Chondrocyte (in vitro differentiated cells): Measurements from ENCODE around the gene YTHDF1. TPM values are rescaled to one million over a fixed set of nuclear protein-coding genes. Genes with fewer than 3 reads are reported as not detected.

Experiments
- DNase-seq: peaks from one replicate; pipeline ENCODE4 v3.0.0; 2021; ENCODE audit warnings: mixed read lengths, low spot score
- H3K27ac Mint-ChIP-seq: one replicate; pipeline ENCODE4 v1.8.0; 2021; ENCODE audit warnings: mild to moderate bottlenecking, moderate library complexity, mixed read lengths; ENCODE audit not compliant: unreplicated experiment
- H3K27me3 Mint-ChIP-seq: 2 replicates; pipeline ENCODE4 v1.8.0; 2021; ENCODE audit warnings: low read depth, mixed read lengths
- H3K36me3 Mint-ChIP-seq: 2 replicates; pipeline ENCODE4 v1.8.0; 2021; ENCODE audit warnings: low read depth, mixed read lengths
- H3K4me1 Mint-ChIP-seq: 2 replicates; pipeline ENCODE4 v1.8.0; 2021; ENCODE audit warnings: low read depth, mild to moderate bottlenecking, mixed read lengths
- H3K4me3 Mint-ChIP-seq: one replicate; pipeline ENCODE4 v1.8.0; 2021; ENCODE audit warnings: mild to moderate bottlenecking, moderate library complexity, mixed read lengths; ENCODE audit not compliant: unreplicated experiment
- H3K9me3 Mint-ChIP-seq: 2 replicates; pipeline ENCODE4 v1.8.0; 2021; ENCODE audit warnings: low read depth, mixed read lengths
- CTCF ChIP-seq: fragments of 200-600 bp; sonication (generic); IDR thresholded peaks from 2 replicates; pipeline ENCODE4 v1.5.0; 2021; ENCODE audit warnings: antibody characterized with exemption, mild to moderate bottlenecking, moderate library complexity
- total RNA-seq: library from RNA; stranded (reverse); gene quantifications from 3 replicates; pipeline ENCODE4 v1.2.1, GENCODE V29; 2021

Gene YTHDF1
- total RNA-seq, 1 donor from 2014 or later = 39.1 TPM

- H3K27me3 Mint-ChIP-seq = no peaks in the 10 kb centered on the region
- no peak overlapping the region for H3K4me3 Mint-ChIP-seq
- peaks cover 53% of the 10 kb centered on the region for H3K4me1 Mint-ChIP-seq
- no peaks in the 10 kb centered on the region for H3K36me3 Mint-ChIP-seq
- no peak for TF ChIP-seq CTCF
- no peak for DNase-seq
- H3K9me3 Mint-ChIP-seq = no peaks in the 10 kb centered on the region
- H3K27ac Mint-ChIP-seq = peak overlapping the region; percentile 98
Measured at GRCh38 chr20:63233061-63233344, 17.1 kb upstream of the YTHDF1 start.

- no peak for DNase-seq
Measured at GRCh38 chr20:63232235-63233060, 16.5 kb upstream of the YTHDF1 start.

GRCh38 chr20:63230800-63231268 is 14.9 kb upstream of the YTHDF1 start:
- no peaks in the 10 kb centered on the region for H3K36me3 Mint-ChIP-seq
- H3K4me3 Mint-ChIP-seq = no peak overlapping the region
- TF ChIP-seq CTCF = peak; percentile 77
- no peak for DNase-seq
- H3K9me3 Mint-ChIP-seq = no peaks in the 10 kb centered on the region
- no peak overlapping the region for H3K27ac Mint-ChIP-seq
- peaks cover 53% of the 10 kb centered on the region for H3K4me1 Mint-ChIP-seq
- no peaks in the 10 kb centered on the region for H3K27me3 Mint-ChIP-seq

More at GRCh38 chr20:63232235-63233060, 16.5 kb upstream of the YTHDF1 start:
- H3K27me3 Mint-ChIP-seq = no peaks in the 10 kb centered on the region
- peak overlapping the region; percentile 98 for H3K27ac Mint-ChIP-seq
- H3K4me1 Mint-ChIP-seq = peaks cover 53% of the 10 kb centered on the region
- no peaks in the 10 kb centered on the region for H3K9me3 Mint-ChIP-seq
- no peaks in the 10 kb centered on the region for H3K36me3 Mint-ChIP-seq
- peak overlapping the region; percentile 41 for H3K4me3 Mint-ChIP-seq
- no peak for TF ChIP-seq CTCF

- H3K9me3 Mint-ChIP-seq = no peaks in the 10 kb centered on the region
- H3K36me3 Mint-ChIP-seq = no peaks in the 10 kb centered on the region
- no peak overlapping the region for H3K27ac Mint-ChIP-seq
- no peaks in the 10 kb centered on the region for H3K27me3 Mint-ChIP-seq
- no peak for DNase-seq
- peaks cover 60% of the 10 kb centered on the region for H3K4me1 Mint-ChIP-seq
- no peak for TF ChIP-seq CTCF
- no peak overlapping the region for H3K4me3 Mint-ChIP-seq
Measured at GRCh38 chr20:63228806-63229205, 12.9 kb upstream of the YTHDF1 start.

GRCh38 chr20:63227260-63227659 is 11.3 kb upstream of the YTHDF1 start:
- H3K36me3 Mint-ChIP-seq = no peaks in the 10 kb centered on the region
- TF ChIP-seq CTCF = no peak
- H3K27me3 Mint-ChIP-seq = no peaks in the 10 kb centered on the region
- no peaks in the 10 kb centered on the region for H3K9me3 Mint-ChIP-seq
- peaks cover 52% of the 10 kb centered on the region for H3K4me1 Mint-ChIP-seq
- no peak overlapping the region for H3K4me3 Mint-ChIP-seq
- no peak for DNase-seq
- H3K27ac Mint-ChIP-seq = no peak overlapping the region
